HepG2 (cell line): ENCODE results near the gene FCER1G. TPM values are rescaled to one million over a fixed set of nuclear protein-coding genes. Genes with fewer than 3 reads are reported as not detected.
A peak's percentile ranks its signal among the peaks of the same experiment; 100 is the strongest.

Experiments
- ATAC-seq: fragments of 200-7000 bp; cut with Tn5 transposase; 3 replicates; pipeline ENCODE4 v1.9.1; 2020; ENCODE audit warnings: mild to moderate bottlenecking, moderate library complexity
- BruUV-seq: library from RNA; stranded (reverse); fragments of 400-500 nt; replicated peaks from 2 replicates; lab custom pipeline; 2021; lab: Mats Ljungman, UMichigan
- CTCF ChIA-PET: fragments of 300-600 bp; formaldehyde crosslinking; extraction: SDS; loops from one replicate; lab custom pipeline; 2021; ENCODE audit warnings: low total read pairs, inconsistent platforms, low intra/inter-chr PET ratio; lab: Yijun Ruan, JAX
- POLR2A ChIA-PET: fragments of 350-600 bp; sonication (Branson Sonifier 250); formaldehyde crosslinking; loops from one replicate; lab custom pipeline; 2020; ENCODE audit warnings: antibody characterized with exemption, inconsistent platforms; lab: Yijun Ruan, JAX
- DNase-seq: peaks from one replicate; pipeline ENCODE4 v3.0.0-alpha.2; 2015; ENCODE audit warnings: low spot score
- FAIRE-seq: peaks from 3 replicates; lab custom pipeline; 2011; peaks lifted over from hg19 to GRCh38; lab: Jason Lieb, UNC
- H2AFZ ChIP-seq: one replicate; pipeline ENCODE4 v1.6.1; 2011; ENCODE audit warnings: low read length, inconsistent platforms
- H3K27ac ChIP-seq: fragments of 300-600 bp; 3 replicates; pipeline ENCODE4 v1.8.0; 2011; ENCODE audit warnings: mixed run types, mild to moderate bottlenecking, mixed read lengths, low read length, inconsistent platforms; ENCODE audit not compliant: insufficient read depth; ENCODE audit errors: extremely low read length
- H3K27me3 ChIP-seq, 2 experiments: fragments of 200-600 bp in 1 of 2; 2 replicates in 1 of 2; 3 replicates in 1 of 2; pipeline versions ENCODE4 v1.6.0 to v1.8.0; 2011; ENCODE audit warnings: low read length in 2 of 2, mild to moderate bottlenecking in 2 of 2, moderate library complexity in 2 of 2, inconsistent platforms in 1 of 2; ENCODE audit not compliant: insufficient read depth in 2 of 2, control insufficient read depth in 1 of 2
- H3K36me3 ChIP-seq, 2 experiments: fragments of 200-600 bp in 1 of 2; replicated peaks in 1 of 2; 2 replicates in 1 of 2; 3 replicates in 1 of 2; pipeline versions ENCODE4 v1.5.1 to v1.8.0; 2011; ENCODE audit warnings: low read length in 2 of 2, inconsistent platforms in 1 of 2; ENCODE audit not compliant: insufficient read depth in 2 of 2, control insufficient read depth in 1 of 2
- H3K4me1 ChIP-seq: 2 replicates; pipeline ENCODE4 v1.5.1; 2012; ENCODE audit warnings: low read length, inconsistent platforms; ENCODE audit not compliant: insufficient read depth
- H3K4me2 ChIP-seq: 2 replicates; pipeline ENCODE4 v1.6.0; 2011; ENCODE audit warnings: low read depth, low read length, inconsistent platforms
- H3K4me3 ChIP-seq, 3 experiments: fragments of 200-600 bp in 1 of 3; sonication (generic), shearing (Covaris generic) in 1 of 3; replicated peaks in 1 of 3; 2 replicates each; pipeline ENCODE4 v1.5.1; 2011 to 2016; ENCODE audit warnings: low read length in 3 of 3, inconsistent platforms in 2 of 3, low read depth in 2 of 3, mild to moderate bottlenecking in 2 of 3, control low read depth in 1 of 3, mixed read lengths in 1 of 3; ENCODE audit not compliant: insufficient read depth in 1 of 3
- H3K79me2 ChIP-seq: one replicate; pipeline ENCODE4 v1.6.1; 2011; ENCODE audit warnings: low read length, inconsistent platforms; ENCODE audit not compliant: insufficient read depth
- H3K9ac ChIP-seq: 2 replicates; pipeline ENCODE4 v1.6.0; 2011; ENCODE audit warnings: mild to moderate bottlenecking, low read depth, low read length, inconsistent platforms; ENCODE audit not compliant: insufficient read depth
- H3K9me3 ChIP-seq: 2 replicates; pipeline ENCODE4 v1.5.1; 2012; ENCODE audit warnings: mild to moderate bottlenecking, low read length
- H4K20me1 ChIP-seq: 2 replicates; pipeline ENCODE4 v1.6.0; 2011; ENCODE audit warnings: inconsistent platforms, mild to moderate bottlenecking, low read length, moderate library complexity; ENCODE audit not compliant: insufficient read depth
- GFI1 ChIP-seq: sonication (generic); formaldehyde crosslinking; IDR thresholded peaks from 2 replicates; pipeline ENCODE4 v1.5.0; 2020; ENCODE audit warnings: missing genetic modification reagents, mild to moderate bottlenecking, borderline replicate concordance
- NFE2L2 ChIP-seq: fragments of 150-350 bp; IDR thresholded peaks from 2 replicates; pipeline ENCODE4 v1.6.1; 2014; ENCODE audit warnings: low read length
- NFIC ChIP-seq: IDR thresholded peaks from 2 replicates; pipeline ENCODE4 v1.6.1; 2012; ENCODE audit warnings: mild to moderate bottlenecking, low read length, inconsistent platforms
- POLR2AphosphoS5 ChIP-seq: IDR thresholded peaks from 2 replicates; pipeline ENCODE4 v1.6.1; 2012; ENCODE audit warnings: low read depth, low read length
- REPIN1 ChIP-seq: sonication (generic); formaldehyde crosslinking; IDR thresholded peaks from 2 replicates; pipeline ENCODE4 v1.8.0; 2022; ENCODE audit warnings: missing genetic modification reagents, low read depth, mild to moderate bottlenecking, borderline replicate concordance
- SIN3B ChIP-seq: fragments of 150-350 bp; IDR thresholded peaks from 2 replicates; pipeline ENCODE4 v1.6.1; 2014; ENCODE audit warnings: low read length
- ZNF747 ChIP-seq: sonication (generic); formaldehyde crosslinking; IDR thresholded peaks from 2 replicates; pipeline ENCODE4 v1.8.1; 2023; ENCODE audit warnings: missing genetic modification reagents, mild to moderate bottlenecking, borderline replicate concordance
- WGBS: methylation state at CpG from one replicate; pipeline ENCODE4 v1.1.6; 2017; ENCODE audit warnings: low lambda C conversion rate; 5-methylcytosine and 5-hydroxymethylcytosine counted together
- in situ Hi-C: cut with HindIII; loops from 2 replicates; pipeline ENCODE4 v1.10.0; 2017; ENCODE audit warnings: low pct_unique_long_range_greater_than_20kb; ENCODE audit not compliant: extremely low pct_ligation_motif_present
- intact Hi-C: fragments of 100-400 bp; cut with micrococcal nuclease; formaldehyde crosslinking; loops from one replicate; pipeline ENCODE4 v1.10.0; 2022; ENCODE audit not compliant: unreplicated experiment
- polyA plus RNA-seq, 8 experiments: library from polyadenylated mRNA; depleted of rRNA in 3 of 8; stranded (reverse) in 7 of 8; unstranded in 1 of 8; fragments of >200 nt; fragmentation: Illumina TruSeq in 4 of 8; extraction: Trizol in 4 of 8; gene quantifications; 2 replicates each; pipeline versions ENCODE4 v1.2.1 to v1.2.3, GENCODE V29; 2011 to 2016; ENCODE audit warnings: low read depth in 4 of 8, missing spikeins in 1 of 8, mixed read lengths in 1 of 8; ENCODE audit not compliant: insufficient read depth in 1 of 8
- total RNA-seq, 5 experiments: library from RNA; depleted of rRNA; stranded (reverse); fragments of >200 nt; fragmentation: Illumina TruSeq; extraction: Trizol; gene quantifications; 2 replicates each; pipeline ENCODE4 v1.2.3, GENCODE V29; 2016; ENCODE audit warnings: low read depth in 1 of 5
- TF ChIP-seq, protein P1 (sequence below): sonication (generic); formaldehyde crosslinking; IDR thresholded peaks from 2 replicates; pipeline ENCODE4 v1.5.0; 2020; ENCODE audit warnings: mild to moderate bottlenecking, missing genetic modification reagents
- TF ChIP-seq, protein P2 (sequence below): sonication (generic); formaldehyde crosslinking; IDR thresholded peaks from 2 replicates; pipeline ENCODE4 v1.4.0; 2020; ENCODE audit warnings: missing genetic modification reagents

FCER1G gene
- total and polyA plus RNA-seq, 2 of the 13 experiments (the other 11 are each of a cell fraction or from before 2014, with no cell fraction given) = 1.3 to 6.4 TPM

DNA sequence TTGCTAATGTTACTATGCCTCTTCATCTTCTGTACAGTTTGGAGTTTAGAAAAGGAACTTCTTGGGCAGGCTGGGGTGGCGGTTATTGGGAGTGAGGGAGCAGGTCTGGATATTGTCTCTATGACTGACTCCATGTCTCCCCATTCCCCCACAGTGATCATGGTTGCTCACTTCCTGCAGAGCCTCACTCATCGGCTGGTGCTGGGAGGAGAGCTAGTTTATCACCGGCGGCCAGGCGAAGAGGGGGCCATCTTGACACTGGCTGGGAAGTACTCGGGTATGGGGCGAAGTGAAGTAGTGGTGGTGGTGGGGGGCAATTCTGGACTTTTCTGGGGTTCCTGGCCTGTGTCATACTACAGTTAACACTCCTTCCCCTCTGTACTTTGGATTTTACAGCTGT is 12.9 kb downstream of the FCER1G start:
- POLR2A ChIA-PET = interaction anchor here (1.5 to 12.5 kb wide), 2 partner anchors 9 to 21 kb away, joined by 4 to 357 read pairs; partner anchors contain the start of gene NDUFS2
- no peak overlapping the region for H2AFZ ChIP-seq
- 100% methylated on average over 7 of the region's 7 CpGs for WGBS
- intact Hi-C loops (loop anchor here (5.0 kb wide), 1 partner anchor 84 kb away; the partner anchor contains the start of gene SDHC), in situ Hi-C loops (loop anchor here (5.0 to 10.0 kb wide), 2 partner anchors 64 to 157 kb away; no protein-coding TSS in a partner anchor)
- H3K4me2 ChIP-seq = peak overlapping the region; percentile 92; the same call in 1 of the 2 replicates
- H3K79me2 ChIP-seq = peaks cover 19% of the 10 kb centered on the region
- H4K20me1 ChIP-seq = no peaks in the 10 kb centered on the region; the same call in 1 of the 2 replicates
- no peak overlapping the region for H3K9ac ChIP-seq
- H3K9me3 ChIP-seq = no peaks in the 10 kb centered on the region
- CTCF ChIA-PET = interaction anchor here (1.0 to 3.7 kb wide), 3 partner anchors 16 to 63 kb away, joined by 3 to 36 read pairs (median 13); no protein-coding TSS in a partner anchor
- no peak overlapping the region for H3K4me3 ChIP-seq
- no TSS peak for BruUV-seq
- no peaks in the 10 kb centered on the region; a peak in 1 of 5 replicates for H3K27me3 ChIP-seq
- FAIRE-seq (no peak), DNase-seq (no peak), ATAC-seq (no peak)
- TF ChIP-seq SIN3B = no peak
- TF ChIP-seq NFE2L2 = no peak
- no peak for TF ChIP-seq GFI1
- no peak for TF ChIP-seq ZNF747 (CRISPR knock-in tag)
- no peak for TF ChIP-seq NFIC
- TF ChIP-seq, protein P1, sequence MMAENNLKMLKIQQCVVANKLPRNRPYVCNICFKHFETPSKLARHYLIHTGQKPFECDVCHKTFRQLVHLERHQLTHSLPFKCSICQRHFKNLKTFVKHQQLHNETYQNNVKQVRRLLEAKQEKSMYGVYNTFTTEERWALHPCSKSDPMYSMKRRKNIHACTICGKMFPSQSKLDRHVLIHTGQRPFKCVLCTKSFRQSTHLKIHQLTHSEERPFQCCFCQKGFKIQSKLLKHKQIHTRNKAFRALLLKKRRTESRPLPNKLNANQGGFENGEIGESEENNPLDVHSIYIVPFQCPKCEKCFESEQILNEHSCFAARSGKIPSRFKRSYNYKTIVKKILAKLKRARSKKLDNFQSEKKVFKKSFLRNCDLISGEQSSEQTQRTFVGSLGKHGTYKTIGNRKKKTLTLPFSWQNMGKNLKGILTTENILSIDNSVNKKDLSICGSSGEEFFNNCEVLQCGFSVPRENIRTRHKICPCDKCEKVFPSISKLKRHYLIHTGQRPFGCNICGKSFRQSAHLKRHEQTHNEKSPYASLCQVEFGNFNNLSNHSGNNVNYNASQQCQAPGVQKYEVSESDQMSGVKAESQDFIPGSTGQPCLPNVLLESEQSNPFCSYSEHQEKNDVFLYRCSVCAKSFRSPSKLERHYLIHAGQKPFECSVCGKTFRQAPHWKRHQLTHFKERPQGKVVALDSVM = no peak
- no peak for TF ChIP-seq REPIN1 (CRISPR knock-in tag)
- TF ChIP-seq, protein P2, sequence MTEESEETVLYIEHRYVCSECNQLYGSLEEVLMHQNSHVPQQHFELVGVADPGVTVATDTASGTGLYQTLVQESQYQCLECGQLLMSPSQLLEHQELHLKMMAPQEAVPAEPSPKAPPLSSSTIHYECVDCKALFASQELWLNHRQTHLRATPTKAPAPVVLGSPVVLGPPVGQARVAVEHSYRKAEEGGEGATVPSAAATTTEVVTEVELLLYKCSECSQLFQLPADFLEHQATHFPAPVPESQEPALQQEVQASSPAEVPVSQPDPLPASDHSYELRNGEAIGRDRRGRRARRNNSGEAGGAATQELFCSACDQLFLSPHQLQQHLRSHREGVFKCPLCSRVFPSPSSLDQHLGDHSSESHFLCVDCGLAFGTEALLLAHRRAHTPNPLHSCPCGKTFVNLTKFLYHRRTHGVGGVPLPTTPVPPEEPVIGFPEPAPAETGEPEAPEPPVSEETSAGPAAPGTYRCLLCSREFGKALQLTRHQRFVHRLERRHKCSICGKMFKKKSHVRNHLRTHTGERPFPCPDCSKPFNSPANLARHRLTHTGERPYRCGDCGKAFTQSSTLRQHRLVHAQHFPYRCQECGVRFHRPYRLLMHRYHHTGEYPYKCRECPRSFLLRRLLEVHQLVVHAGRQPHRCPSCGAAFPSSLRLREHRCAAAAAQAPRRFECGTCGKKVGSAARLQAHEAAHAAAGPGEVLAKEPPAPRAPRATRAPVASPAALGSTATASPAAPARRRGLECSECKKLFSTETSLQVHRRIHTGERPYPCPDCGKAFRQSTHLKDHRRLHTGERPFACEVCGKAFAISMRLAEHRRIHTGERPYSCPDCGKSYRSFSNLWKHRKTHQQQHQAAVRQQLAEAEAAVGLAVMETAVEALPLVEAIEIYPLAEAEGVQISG (CRISPR knock-in tag) = no peak
- no peak for TF ChIP-seq POLR2AphosphoS5
- H3K4me1 ChIP-seq = peaks cover 53% of the 10 kb centered on the region
- H3K27ac ChIP-seq = no peak overlapping the region
- peaks cover 12 to 38% of the 10 kb centered on the region in 2 experiments; a peak in 4 of 5 replicates for H3K36me3 ChIP-seq
